Esophagus muscularis mucosa (tissue), 4 donors: ENCODE results near the gene PSPH. TPM values are rescaled to one million over a fixed set of nuclear protein-coding genes. Genes with fewer than 3 reads are reported as not detected.
"Not testable (repeated sequence)": the region's sequence is repeated elsewhere in the genome, so short reads cannot be mapped to it uniquely, and the experiment has no call there.

Source experiments
- DNase-seq: peaks from one replicate; pipeline ENCODE4 v3.0.0-alpha.2; 2017; ENCODE audit errors: extremely low spot score
- H3K27ac ChIP-seq, 4 donors: fragments of 200-600 bp; sonication (generic); replicated peaks in 1 of 4; 1 replicate in 3 of 4; 2 replicates in 1 of 4; pipeline ENCODE4 v1.5.1; 2016 to 2019; ENCODE audit warnings: mild to moderate bottlenecking in 1 of 4
- H3K27me3 ChIP-seq, 4 donors: fragments of 200-600 bp; sonication (generic); one replicate each; pipeline versions ENCODE4 v1.5.1 to v1.6.0; 2016 to 2019
- H3K36me3 ChIP-seq, 4 donors: fragments of 200-600 bp; sonication (generic); one replicate each; pipeline ENCODE4 v1.5.1; 2016 to 2019
- H3K4me1 ChIP-seq, 4 donors: fragments of 200-600 bp; sonication (generic); one replicate each; pipeline ENCODE4 v1.5.1; 2016 to 2019
- H3K4me3 ChIP-seq, 4 donors: fragments of 200-600 bp; sonication (generic); 1 replicate in 2 of 4; 2 replicates in 2 of 4; pipeline ENCODE4 v1.5.1; 2016 to 2019; ENCODE audit warnings: mild to moderate bottlenecking in 4 of 4, moderate library complexity in 1 of 4
- H3K9me3 ChIP-seq, 4 donors: fragments of 200-600 bp; sonication (generic); 1 replicate in 3 of 4; 2 replicates in 1 of 4; pipeline ENCODE4 v1.5.1; 2016 to 2019
- EP300 ChIP-seq: sonication (generic); formaldehyde crosslinking; IDR thresholded peaks from one replicate; pipeline ENCODE4 v1.6.1; 2017; ENCODE audit warnings: antibody characterized with exemption
- POLR2A ChIP-seq: fragments of 450-650 bp; IDR thresholded peaks from one replicate; pipeline ENCODE4 v1.6.1; 2017; ENCODE audit warnings: antibody characterized with exemption, moderate library complexity, mild to moderate bottlenecking, low read depth
- POLR2AphosphoS5 ChIP-seq, 2 donors: sonication (generic); formaldehyde crosslinking; IDR thresholded peaks; one replicate each; pipeline ENCODE4 v1.6.1; 2017; ENCODE audit warnings: antibody characterized with exemption in 2 of 2
- WGBS: methylation state at CpG from one replicate; pipeline ENCODE4 v1.1.5; 2018; 5-methylcytosine and 5-hydroxymethylcytosine counted together
- intact Hi-C: fragments of 100-400 bp; cut with DNase I; formaldehyde crosslinking; loops from one replicate; pipeline ENCODE4 v1.15.1; 2023
- total RNA-seq, 4 donors: library from RNA; depleted of rRNA; stranded (reverse); fragments of >200 nt; gene quantifications; one replicate each; pipeline versions ENCODE4 v1.1.0 to v1.2.1, GENCODE V29; 2016
- TF ChIP-seq, protein P1 (sequence below), 3 experiments: fragments of 200-600 bp in 2 of 3; fragments of 450-650 bp in 1 of 3; sonication (generic) in 2 of 3; IDR thresholded peaks; one replicate each; pipeline ENCODE4 v1.5.1; 2017 to 2019; ENCODE audit warnings: antibody characterized with exemption in 3 of 3, mild to moderate bottlenecking in 2 of 3, moderate library complexity in 1 of 3

PSPH gene
- total RNA-seq, 4 donors from 2014 or later: 9.1 to 15.9 (median 13.1) TPM

DNA sequence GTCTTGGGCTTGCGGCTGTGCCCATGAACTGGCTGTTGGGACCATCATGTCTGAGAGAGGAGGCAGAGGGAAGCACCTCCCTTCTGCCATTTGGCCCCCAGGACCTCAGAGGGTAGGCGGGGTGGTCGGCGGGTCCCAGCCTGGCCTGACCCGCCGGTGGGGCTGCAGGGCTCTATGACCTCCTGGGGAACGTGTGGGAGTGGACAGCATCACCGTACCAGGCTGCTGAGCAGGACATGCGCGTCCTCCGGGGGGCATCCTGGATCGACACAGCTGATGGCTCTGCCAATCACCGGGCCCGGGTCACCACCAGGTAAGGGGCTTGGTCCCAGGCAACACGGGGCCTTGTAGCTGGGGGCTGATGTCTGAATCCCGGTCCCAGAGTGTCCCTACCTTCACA lies 27.0 kb upstream of the PSPH start:
- Histone ChIP-seq H3K9me3 (no peaks in the 10 kb centered on the region), H3K4me3 (no peak overlapping the region), H3K27me3 (no peaks in the 10 kb centered on the region), H3K4me1 (peaks cover 30 to 41% (median 36%) of the 10 kb centered on the region in 4 donors), H3K36me3 (peaks cover 12 to 51% (median 30%) of the 10 kb centered on the region in 4 donors), H3K27ac (peak overlapping the region in 2 of 4 donors; percentile 46 to 74)
- 100% methylated on average over 1 of the region's 16 CpGs for WGBS
- intact Hi-C loops: loop anchor here (10.0 kb wide), 1 partner anchor 193 kb away; the partner anchor contains the start of gene ZNF713
- DNase-seq: no peak
- TF ChIP-seq EP300: no peak
- TF ChIP-seq POLR2AphosphoS5 (IDR thresholded peaks at IDR 0.05): no peak
- TF ChIP-seq, protein P1, sequence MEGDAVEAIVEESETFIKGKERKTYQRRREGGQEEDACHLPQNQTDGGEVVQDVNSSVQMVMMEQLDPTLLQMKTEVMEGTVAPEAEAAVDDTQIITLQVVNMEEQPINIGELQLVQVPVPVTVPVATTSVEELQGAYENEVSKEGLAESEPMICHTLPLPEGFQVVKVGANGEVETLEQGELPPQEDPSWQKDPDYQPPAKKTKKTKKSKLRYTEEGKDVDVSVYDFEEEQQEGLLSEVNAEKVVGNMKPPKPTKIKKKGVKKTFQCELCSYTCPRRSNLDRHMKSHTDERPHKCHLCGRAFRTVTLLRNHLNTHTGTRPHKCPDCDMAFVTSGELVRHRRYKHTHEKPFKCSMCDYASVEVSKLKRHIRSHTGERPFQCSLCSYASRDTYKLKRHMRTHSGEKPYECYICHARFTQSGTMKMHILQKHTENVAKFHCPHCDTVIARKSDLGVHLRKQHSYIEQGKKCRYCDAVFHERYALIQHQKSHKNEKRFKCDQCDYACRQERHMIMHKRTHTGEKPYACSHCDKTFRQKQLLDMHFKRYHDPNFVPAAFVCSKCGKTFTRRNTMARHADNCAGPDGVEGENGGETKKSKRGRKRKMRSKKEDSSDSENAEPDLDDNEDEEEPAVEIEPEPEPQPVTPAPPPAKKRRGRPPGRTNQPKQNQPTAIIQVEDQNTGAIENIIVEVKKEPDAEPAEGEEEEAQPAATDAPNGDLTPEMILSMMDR (IDR thresholded peaks at IDR 0.05): no peak
- TF ChIP-seq POLR2A: no peak

DNA sequence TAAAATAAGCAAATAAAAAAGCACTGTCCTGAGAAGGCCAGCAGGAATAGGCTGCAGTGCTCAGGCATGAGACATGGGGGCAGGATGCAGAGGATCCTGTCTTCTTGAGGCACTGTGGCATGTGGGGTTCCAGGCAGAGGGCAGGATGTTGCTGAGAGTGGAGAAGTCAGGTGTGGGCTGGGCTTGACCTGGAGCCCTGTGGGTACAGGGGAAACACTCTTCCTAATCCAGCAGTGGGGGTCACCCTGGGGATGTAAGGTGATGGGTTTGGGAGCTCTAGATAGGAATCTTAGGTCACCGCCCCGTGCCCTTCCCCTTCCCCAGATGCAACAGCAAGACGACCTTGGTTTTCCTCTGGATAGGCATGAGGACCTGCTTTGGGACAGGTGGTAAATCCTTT lies 26.4 kb upstream of the PSPH start:
- Histone ChIP-seq H3K4me3 (no peak overlapping the region), H3K27ac (peak overlapping the region in 1 of 4 donors; percentile 46), H3K27me3 (no peaks in the 10 kb centered on the region), H3K9me3 (no peaks in the 10 kb centered on the region), H3K36me3 (peaks cover 12 to 56% (median 34%) of the 10 kb centered on the region in 4 donors), H3K4me1 (peaks cover 28 to 36% (median 31%) of the 10 kb centered on the region in 4 donors)
- WGBS: 92% methylated on average over 3 of the region's 3 CpGs
- DNase-seq: no peak
- intact Hi-C loops: loop anchor here (10.0 kb wide), 1 partner anchor 193 kb away; the partner anchor contains the start of gene ZNF713
- TF ChIP-seq POLR2AphosphoS5 (IDR thresholded peaks at IDR 0.05) (no peak), EP300 (no peak), POLR2A (no peak)
- TF ChIP-seq, protein P1 (IDR thresholded peaks at IDR 0.05): no peak

DNA sequence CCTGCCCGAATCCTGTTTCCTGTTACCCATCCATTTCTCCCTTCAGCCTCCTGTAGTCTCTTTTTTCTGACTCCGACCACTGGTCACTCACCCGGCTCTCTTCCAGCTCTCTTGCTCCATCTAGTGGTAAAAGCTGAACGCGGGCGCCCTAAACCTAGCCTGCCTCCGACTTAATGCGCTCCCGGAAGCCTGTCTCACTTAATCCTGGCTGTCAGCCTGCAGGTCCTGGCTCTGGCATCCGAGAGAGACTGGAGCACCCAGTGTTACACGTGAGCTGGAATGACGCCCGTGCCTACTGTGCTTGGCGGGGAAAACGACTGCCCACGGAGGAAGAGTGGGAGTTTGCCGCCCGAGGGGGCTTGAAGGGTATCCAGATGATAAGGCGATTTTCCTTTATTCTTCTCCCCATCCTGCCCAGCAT lies 23.1 kb upstream of the PSPH start:
- no peak overlapping the region for H3K4me3 ChIP-seq
- peaks cover 13 to 18% (median 16%) of the 10 kb centered on the region in 4 donors for H3K4me1 ChIP-seq
- DNase-seq: peak; percentile 96
- 16% methylated on average over 19 of the region's 19 CpGs for whole genome bisulfite sequencing
- TF ChIP-seq POLR2A: no peak
- TF ChIP-seq POLR2AphosphoS5 (IDR thresholded peaks at IDR 0.05): peak; percentile 39 to 69
- TF ChIP-seq, protein P1 (IDR thresholded peaks at IDR 0.05): peak; percentile 89 to 98 (median 92)
- no peak for TF ChIP-seq EP300
- intact Hi-C loops: loop anchor here (2.0 to 10.0 kb wide), 2 partner anchors 70 to 190 kb away; partner anchors contain the start of gene ZNF713
- H3K9me3 ChIP-seq: no peaks in the 10 kb centered on the region
- H3K27me3 ChIP-seq: no peaks in the 10 kb centered on the region
- H3K27ac ChIP-seq: peak overlapping the region in 3 of 4 donors; percentile 20 to 67 (median 45)
- H3K36me3 ChIP-seq: peaks cover 14 to 71% (median 51%) of the 10 kb centered on the region in 4 donors

DNA sequence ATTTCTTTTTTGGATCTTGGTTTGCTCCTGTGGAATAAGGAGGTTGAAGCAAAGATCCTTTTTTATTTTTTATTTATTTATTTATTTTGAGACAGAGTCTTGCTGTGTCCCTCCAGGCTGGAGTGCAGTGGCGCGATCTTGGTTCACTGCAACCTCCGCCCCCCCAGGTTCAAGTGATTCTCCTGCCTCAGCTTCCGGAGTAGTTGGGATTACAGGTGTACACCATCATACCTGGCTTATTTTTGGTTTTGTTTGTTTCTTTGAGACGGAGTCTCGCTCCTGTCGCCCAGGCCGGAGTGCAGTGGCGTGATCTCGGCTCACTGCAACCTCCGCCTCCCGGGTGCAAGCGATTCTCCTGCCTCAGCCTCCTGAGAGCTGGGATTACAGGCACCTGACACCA lies 15.1 kb upstream of the PSPH start:
- Histone ChIP-seq H3K36me3 (peaks cover 17 to 54% (median 51%) of the 10 kb centered on the region in 4 donors), H3K4me1 (peaks cover 12 to 18% (median 15%) of the 10 kb centered on the region in 4 donors)
- DNase-seq, intact Hi-C loops, H3K27ac ChIP-seq, H3K27me3 ChIP-seq, H3K4me3 ChIP-seq, H3K9me3 ChIP-seq: not testable (repeated sequence)
- WGBS: 97% methylated on average over 13 of the region's 13 CpGs

DNA sequence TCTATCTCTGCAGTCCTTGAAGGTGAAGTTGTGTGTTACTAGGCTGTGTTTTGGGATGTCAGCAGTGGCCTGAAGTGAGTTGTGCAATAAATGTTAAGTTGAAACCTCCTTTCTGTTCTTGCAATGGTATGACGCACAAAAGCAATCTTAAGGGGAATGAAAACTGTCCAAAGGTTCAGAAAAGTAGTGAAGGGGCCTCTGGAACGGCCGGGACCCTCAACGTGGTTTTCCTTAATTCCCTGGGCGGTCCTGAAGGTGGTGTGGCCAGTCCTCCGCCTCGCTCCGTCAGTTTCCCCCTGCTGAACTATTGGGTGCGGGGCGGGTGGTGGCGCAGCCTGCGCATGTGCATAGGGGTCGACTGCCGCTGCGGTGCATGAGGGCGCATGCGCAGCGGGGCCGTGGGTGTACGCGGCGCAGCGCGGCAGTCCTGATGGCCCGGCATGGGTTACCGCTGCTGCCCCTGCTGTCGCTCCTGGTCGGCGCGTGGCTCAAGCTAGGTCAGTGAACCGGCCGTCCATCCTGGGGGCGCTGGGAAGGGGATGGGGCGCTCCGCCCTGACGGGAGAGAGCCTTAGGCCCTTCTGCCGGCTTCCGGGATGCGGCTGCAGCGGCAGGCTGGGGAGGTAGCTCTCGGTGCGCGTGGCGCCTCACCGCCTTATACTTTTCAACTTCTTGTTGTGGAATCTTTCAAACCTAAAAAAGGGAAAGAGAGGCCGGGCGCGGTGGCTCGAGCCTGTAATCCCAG lies 12.8 kb upstream of the PSPH start, which contains the start of gene SUMF2:
TSS of gene SUMF2 (plus strand) at position 405 of the 744 bp plus-strand sequence. CDS start at position 431, 26 bp downstream.
- 2% methylated on average over 24 of the region's 49 CpGs for WGBS
- peaks cover 21 to 54% (median 51%) of the 10 kb centered on the region in 4 donors for H3K36me3 ChIP-seq
- peak within 1 kb of the TSS; percentile 86 to 96 (median 92) for H3K27ac ChIP-seq
- H3K27me3 ChIP-seq: no peaks in the 10 kb centered on the region
- peaks cover 12 to 18% (median 15%) of the 10 kb centered on the region in 4 donors for H3K4me1 ChIP-seq
- intact Hi-C loops: no loop called here
- peak within 1 kb of the TSS; percentile 72 to 90 (median 80) for H3K4me3 ChIP-seq
- no peaks in the 10 kb centered on the region for H3K9me3 ChIP-seq
- DNase-seq: peak; percentile 97
- TF ChIP-seq, protein P1 (IDR thresholded peaks at IDR 0.05): peak in 2 of 3 experiments; percentile 19
- TF ChIP-seq POLR2A (peak; percentile 85), EP300 (no peak), POLR2AphosphoS5 (IDR thresholded peaks at IDR 0.05) (peak; percentile 97)
